ENCODE results near the gene ZNF606.

GRCh38 chr19:58021541-58022282 is 19.1 kb upstream of the ZNF606 start:
- TF ChIP-seq, protein P1, sequence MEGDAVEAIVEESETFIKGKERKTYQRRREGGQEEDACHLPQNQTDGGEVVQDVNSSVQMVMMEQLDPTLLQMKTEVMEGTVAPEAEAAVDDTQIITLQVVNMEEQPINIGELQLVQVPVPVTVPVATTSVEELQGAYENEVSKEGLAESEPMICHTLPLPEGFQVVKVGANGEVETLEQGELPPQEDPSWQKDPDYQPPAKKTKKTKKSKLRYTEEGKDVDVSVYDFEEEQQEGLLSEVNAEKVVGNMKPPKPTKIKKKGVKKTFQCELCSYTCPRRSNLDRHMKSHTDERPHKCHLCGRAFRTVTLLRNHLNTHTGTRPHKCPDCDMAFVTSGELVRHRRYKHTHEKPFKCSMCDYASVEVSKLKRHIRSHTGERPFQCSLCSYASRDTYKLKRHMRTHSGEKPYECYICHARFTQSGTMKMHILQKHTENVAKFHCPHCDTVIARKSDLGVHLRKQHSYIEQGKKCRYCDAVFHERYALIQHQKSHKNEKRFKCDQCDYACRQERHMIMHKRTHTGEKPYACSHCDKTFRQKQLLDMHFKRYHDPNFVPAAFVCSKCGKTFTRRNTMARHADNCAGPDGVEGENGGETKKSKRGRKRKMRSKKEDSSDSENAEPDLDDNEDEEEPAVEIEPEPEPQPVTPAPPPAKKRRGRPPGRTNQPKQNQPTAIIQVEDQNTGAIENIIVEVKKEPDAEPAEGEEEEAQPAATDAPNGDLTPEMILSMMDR (IDR thresholded peaks at IDR 0.05): peak; percentile 42 to 83 (median 78)
- no peak for TF ChIP-seq POLR2A (IDR thresholded peaks at IDR 0.05)

Data from heart left ventricle (tissue), 13 donors.